SK-N-MC (cell line): ENCODE results near the gene SRRM1.

Source experiments
- EZH2 ChIP-seq: fragments of 200-600 bp; sonication (generic); IDR thresholded peaks from one replicate; pipeline ENCODE4 v1.6.1; 2017; ENCODE audit warnings: antibody characterized with exemption
- FOXP2 ChIP-seq: optimal IDR thresholded peaks from 2 replicates; pipeline ENCODE3; 2011; ENCODE audit warnings: mild to moderate bottlenecking, moderate library complexity; ENCODE audit not compliant: insufficient read depth; ENCODE audit errors: extremely low read length, control extremely low read depth
- POLR2AphosphoS5 ChIP-seq: IDR thresholded peaks from 2 replicates; pipeline ENCODE4 v1.6.1; 2012; ENCODE audit warnings: mild to moderate bottlenecking, low read depth, low read length, borderline replicate concordance

GRCh38 chr1:24639094-24639493 lies 4.0 kb upstream of the SRRM1 start:
- TF ChIP-seq EZH2: no peak
- TF ChIP-seq POLR2AphosphoS5: no peak
- no peak for TF ChIP-seq FOXP2
